H9 (cell line): ENCODE results near the gene RUNX2. TPM values are rescaled to one million over a fixed set of nuclear protein-coding genes. Genes with fewer than 3 reads are reported as not detected.

ENCODE experiments used
- DNase-seq: peaks from one replicate; pipeline ENCODE4 v3.0.0-alpha.2; 2017
- H2AFZ ChIP-seq: one replicate; pipeline ENCODE4 v1.6.1; 2013; ENCODE audit warnings: mild to moderate bottlenecking, low read length, control low read depth, moderate library complexity
- H2AK5ac ChIP-seq: 2 replicates; pipeline ENCODE4 v1.6.1; 2013; ENCODE audit warnings: low read length, control low read depth, mixed read lengths; ENCODE audit not compliant: insufficient read length
- H2BK120ac ChIP-seq: one replicate; pipeline ENCODE4 v1.6.1; 2013; ENCODE audit warnings: low read depth, mild to moderate bottlenecking, low read length, control low read depth, inconsistent platforms; ENCODE audit not compliant: poor library complexity, severe bottlenecking
- H2BK12ac ChIP-seq: 2 replicates; pipeline ENCODE4 v1.6.1; 2013; ENCODE audit warnings: low read length, control low read depth, mixed read lengths, low read depth; ENCODE audit not compliant: insufficient read length
- H2BK15ac ChIP-seq: 2 replicates; pipeline ENCODE4 v1.6.1; 2013; ENCODE audit warnings: low read depth, low read length, control low read depth
- H2BK20ac ChIP-seq: one replicate; pipeline ENCODE4 v1.6.1; 2013; ENCODE audit warnings: low read depth, mild to moderate bottlenecking, low read length, control low read depth, inconsistent platforms; ENCODE audit not compliant: poor library complexity, severe bottlenecking
- H2BK5ac ChIP-seq: 2 replicates; pipeline ENCODE4 v1.6.1; 2013; ENCODE audit warnings: low read length, control low read depth, mixed read lengths; ENCODE audit not compliant: insufficient read length
- H3K14ac ChIP-seq: 2 replicates; pipeline ENCODE4 v1.6.1; 2013; ENCODE audit warnings: low read length, control low read depth; ENCODE audit not compliant: insufficient read depth
- H3K18ac ChIP-seq: 2 replicates; pipeline ENCODE4 v1.6.1; 2013; ENCODE audit warnings: low read depth, mild to moderate bottlenecking, mixed read lengths, low read length, control low read depth; ENCODE audit not compliant: insufficient read length
- H3K23ac ChIP-seq: 2 replicates; pipeline ENCODE4 v1.6.1; 2013; ENCODE audit warnings: low read length, control low read depth, mixed read lengths, low read depth; ENCODE audit not compliant: insufficient read length
- H3K23me2 ChIP-seq: 2 replicates; pipeline ENCODE4 v1.6.1; 2013; ENCODE audit warnings: low read depth, mild to moderate bottlenecking, mixed read lengths, low read length, control low read depth; ENCODE audit not compliant: insufficient read length, poor library complexity, severe bottlenecking
- H3K27ac ChIP-seq: 2 replicates; pipeline ENCODE4 v1.5.1; 2013; ENCODE audit warnings: low read length, control low read depth, mixed read lengths, low read depth; ENCODE audit not compliant: insufficient read length
- H3K27me3 ChIP-seq: 2 replicates; pipeline ENCODE4 v1.6.1; 2013; ENCODE audit warnings: low read length, control low read depth, inconsistent platforms; ENCODE audit not compliant: insufficient read depth
- H3K4ac ChIP-seq: 2 replicates; pipeline ENCODE4 v1.6.1; 2013; ENCODE audit warnings: low read depth, mild to moderate bottlenecking, control low read depth, inconsistent platforms, low read length, moderate library complexity
- H3K4me1 ChIP-seq: 2 replicates; pipeline ENCODE4 v1.6.1; 2013; ENCODE audit warnings: low read length, control low read depth, inconsistent platforms; ENCODE audit not compliant: insufficient read depth
- H3K4me2 ChIP-seq: 2 replicates; pipeline ENCODE4 v1.6.1; 2013; ENCODE audit warnings: low read length, control low read depth, mixed read lengths; ENCODE audit not compliant: insufficient read length, insufficient read depth
- H3K56ac ChIP-seq: 2 replicates; pipeline ENCODE4 v1.6.1; 2013; ENCODE audit warnings: low read depth, mild to moderate bottlenecking, mixed read lengths, low read length, control low read depth; ENCODE audit not compliant: insufficient read length
- H3K79me1 ChIP-seq: 2 replicates; pipeline ENCODE4 v1.6.1; 2013; ENCODE audit warnings: low read depth, mild to moderate bottlenecking, moderate library complexity, low read length, control low read depth, inconsistent platforms; ENCODE audit not compliant: insufficient read depth, poor library complexity, severe bottlenecking
- H3K79me2 ChIP-seq: 2 replicates; pipeline ENCODE4 v1.6.1; 2013; ENCODE audit warnings: low read length, control low read depth, inconsistent platforms; ENCODE audit not compliant: insufficient read depth
- H3K9ac ChIP-seq: 2 replicates; pipeline ENCODE4 v1.6.1; 2013; ENCODE audit warnings: low read length, control low read depth, mixed read lengths; ENCODE audit not compliant: insufficient read length; ENCODE audit errors: extremely low read depth
- H3K9me3 ChIP-seq: one replicate; pipeline ENCODE4 v1.6.1; 2013; ENCODE audit warnings: low read depth, low read length, inconsistent platforms; ENCODE audit not compliant: control insufficient read depth
- H3T11ph ChIP-seq: one replicate; pipeline ENCODE4 v1.6.1; 2013; ENCODE audit warnings: mild to moderate bottlenecking, low read length, control low read depth, inconsistent platforms
- H4K20me1 ChIP-seq: one replicate; pipeline ENCODE4 v1.6.1; 2013; ENCODE audit not compliant: control insufficient read depth, insufficient read length, insufficient read depth
- H4K5ac ChIP-seq: 2 replicates; pipeline ENCODE4 v1.6.1; 2013; ENCODE audit warnings: low read depth, mild to moderate bottlenecking, mixed read lengths, low read length, control low read depth; ENCODE audit not compliant: insufficient read length
- H4K8ac ChIP-seq: replicated peaks from 2 replicates; pipeline ENCODE4 v1.6.1; 2013; ENCODE audit warnings: low read length, control low read depth, mixed read lengths, low read depth; ENCODE audit not compliant: insufficient read length
- H4K91ac ChIP-seq: 2 replicates; pipeline ENCODE4 v1.6.1; 2013; ENCODE audit warnings: low read depth, mild to moderate bottlenecking, moderate library complexity, mixed read lengths, low read length, control low read depth; ENCODE audit not compliant: insufficient read length
- H3K27ac Mint-ChIP-seq, 3 experiments: 2 replicates in 2 of 3; 3 replicates in 1 of 3; pipeline ENCODE4 v1.8.0; 2020 to 2021; ENCODE audit warnings: mixed read lengths in 3 of 3, mild to moderate bottlenecking in 1 of 3, moderate library complexity in 1 of 3
- H3K27me3 Mint-ChIP-seq: 2 replicates; pipeline ENCODE4 v1.8.0; 2021; ENCODE audit warnings: low read depth, mild to moderate bottlenecking, moderate library complexity, mixed read lengths
- H3K36me3 Mint-ChIP-seq, 3 experiments: 2 replicates in 2 of 3; 3 replicates in 1 of 3; pipeline ENCODE4 v1.8.0; 2020 to 2021; ENCODE audit warnings: low read depth in 3 of 3, mixed read lengths in 3 of 3; ENCODE audit not compliant: insufficient read depth in 1 of 3
- H3K4me1 Mint-ChIP-seq, 2 experiments: 2 replicates each; pipeline ENCODE4 v1.8.0; 2020; ENCODE audit warnings: mixed read lengths in 2 of 2
- H3K4me3 Mint-ChIP-seq, 2 experiments: 2 replicates in 1 of 2; 3 replicates in 1 of 2; pipeline ENCODE4 v1.8.0; 2020 to 2021; ENCODE audit warnings: mild to moderate bottlenecking in 2 of 2, mixed read lengths in 2 of 2, moderate library complexity in 1 of 2
- H3K9me3 Mint-ChIP-seq, 2 experiments: 2 replicates in 1 of 2; 3 replicates in 1 of 2; pipeline ENCODE4 v1.8.0; 2020; ENCODE audit warnings: mild to moderate bottlenecking in 2 of 2, mixed read lengths in 2 of 2, moderate library complexity in 1 of 2
- CTCF ChIP-seq: fragments of 200-600 bp; sonication (generic); conservative IDR thresholded peaks from 3 replicates; pipeline ENCODE4 v1.8.0; 2021; ENCODE audit warnings: antibody characterized with exemption, mild to moderate bottlenecking
- WGBS: extraction: QIAGEN DNeasy Blood & Tissue Kit; methylation state at CpG from one replicate; pipeline ENCODE4 v1.1.7; 2013; ENCODE audit warnings: missing lambda C conversion rate, low lambda C conversion rate, mixed read lengths; ENCODE audit not compliant: insufficient read length; ENCODE audit errors: extremely low coverage; 5-methylcytosine and 5-hydroxymethylcytosine counted together
- total RNA-seq: library from RNA; stranded (reverse); gene quantifications from 2 replicates; pipeline ENCODE4 v1.2.1, GENCODE V29; 2021

RUNX2 gene
- total RNA-seq, 1 experiment from 2014 or later: 0.15 TPM

DNA sequence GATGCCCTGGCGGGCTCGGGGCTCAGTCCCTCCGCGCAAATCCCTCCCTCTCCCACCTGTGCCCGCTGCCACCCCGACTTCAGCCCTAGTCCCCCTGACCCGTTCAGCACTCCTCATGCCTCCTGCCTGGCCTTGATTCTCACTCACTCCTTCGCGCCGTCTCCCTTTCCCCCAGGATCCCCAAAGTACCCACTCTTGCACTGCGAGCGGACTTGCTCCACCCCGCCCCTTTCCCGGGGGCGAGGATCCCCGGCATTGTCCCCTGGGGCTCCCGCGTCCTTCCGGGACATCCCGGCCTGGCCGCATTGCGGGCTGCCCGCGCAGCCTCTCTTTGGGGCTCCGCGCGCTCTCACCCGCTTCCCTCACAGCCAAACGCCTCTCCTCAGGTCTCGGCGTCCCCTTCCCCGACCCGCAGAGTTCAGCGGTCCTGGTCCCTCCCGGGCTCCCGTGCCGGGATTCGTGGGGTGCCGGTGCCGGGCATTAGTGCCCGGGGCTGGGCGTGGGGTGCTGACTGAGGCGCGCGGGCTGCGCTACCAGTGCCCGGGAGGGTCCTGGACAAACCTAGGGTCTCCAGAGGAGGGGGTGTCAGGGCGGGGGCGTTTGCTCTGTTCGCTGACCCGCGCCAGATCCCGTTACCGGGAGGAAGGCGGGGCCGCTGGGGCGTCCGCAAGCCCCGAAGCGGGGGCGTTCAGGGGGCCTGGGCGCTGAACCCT is 95.1 kb downstream of the RUNX2 start:
- Histone ChIP-seq H3K14ac (no peak overlapping the region), H3K79me1 (no peaks in the 10 kb centered on the region), H3K18ac (no peak overlapping the region), H2BK15ac (no peak overlapping the region), H3K23me2 (peaks cover 32% of the 10 kb centered on the region), H2BK120ac (no peak overlapping the region), H3K9me3 (no peaks in the 10 kb centered on the region), H4K20me1 (no peaks in the 10 kb centered on the region), H3K27me3 (peaks cover 31% of the 10 kb centered on the region; the same call in 1 of the 2 replicates), H2BK12ac (no peak overlapping the region), H3K79me2 (no peaks in the 10 kb centered on the region), H3T11ph (no peak overlapping the region), H3K23ac (no peak overlapping the region), H2AK5ac (no peak overlapping the region), H2BK5ac (no peak overlapping the region), H2AFZ (no peak overlapping the region), H2BK20ac (no peak overlapping the region), H3K4ac (no peak overlapping the region), H4K5ac (no peak overlapping the region), H3K27ac (no peak overlapping the region), H4K8ac (no peak overlapping the region), H3K9ac (no peak overlapping the region), H4K91ac (no peak overlapping the region), H3K4me1 (no peaks in the 10 kb centered on the region), H3K4me2 (peak overlapping the region; percentile 92), H3K56ac (no peak overlapping the region)
- peak; percentile 64 for DNase-seq
- no peak for TF ChIP-seq CTCF
- Mint-ChIP-seq H3K27me3 (peaks cover 79% of the 10 kb centered on the region), H3K9me3 (no peaks in the 10 kb centered on the region; a peak in 1 of 5 replicates), H3K27ac (no peak overlapping the region), H3K36me3 (no peaks in the 10 kb centered on the region), H3K4me3 (peak overlapping the region; percentile 80 to 97), H3K4me1 (peaks cover 30 to 31% of the 10 kb centered on the region in 2 experiments)
- WGBS: no CpG with 5 or more reads among the region's 62 CpGs
